ENCODE results near the gene TMEM219. TPM values are rescaled to one million over a fixed set of nuclear protein-coding genes. Genes with fewer than 3 reads are reported as not detected.

The TMEM219 gene
- total and polyA plus RNA-seq, 4 donors: 25.5 to 75.9 (median 46.9) TPM

DNA sequence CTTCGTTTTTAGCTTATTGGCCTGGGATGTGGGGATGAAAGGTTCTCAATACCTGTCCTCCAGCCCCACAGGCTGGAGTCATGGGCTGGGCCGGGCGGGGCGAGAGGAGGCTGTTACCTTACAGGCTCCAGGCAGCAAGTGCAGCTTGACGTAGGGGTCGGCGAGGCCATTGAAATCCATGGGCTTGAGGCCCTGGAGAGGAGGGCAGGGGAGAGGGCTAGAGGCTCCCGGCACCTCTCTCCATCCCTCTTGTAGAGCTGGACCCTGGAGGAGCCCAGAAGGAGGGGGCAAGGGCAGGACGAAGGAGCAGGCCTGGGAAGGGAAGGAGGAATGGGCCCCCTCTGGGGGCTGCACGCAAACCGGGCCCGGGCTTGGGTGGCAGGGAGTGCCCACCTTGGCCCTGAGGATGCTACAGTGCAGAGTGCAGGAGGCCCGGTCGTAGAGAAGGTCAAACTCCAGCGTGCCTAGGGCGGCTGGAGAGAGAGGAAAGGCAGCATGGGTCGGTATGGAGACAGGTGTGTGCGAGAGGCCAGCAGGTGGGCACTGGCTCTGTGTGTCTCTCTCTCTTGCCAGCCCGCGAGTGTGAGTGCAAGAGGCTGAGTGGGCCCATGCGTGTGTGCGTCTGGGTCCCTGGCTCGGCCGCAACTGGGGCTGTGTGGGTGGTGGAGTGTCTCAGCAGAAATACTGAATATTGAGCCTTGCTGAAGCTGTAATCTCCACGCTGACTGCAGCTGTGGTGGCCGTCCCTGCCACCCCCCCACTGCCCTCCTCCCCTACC, 47.4 kb downstream of the TMEM219 start (continued):
- TF ChIP-seq, protein P1, sequence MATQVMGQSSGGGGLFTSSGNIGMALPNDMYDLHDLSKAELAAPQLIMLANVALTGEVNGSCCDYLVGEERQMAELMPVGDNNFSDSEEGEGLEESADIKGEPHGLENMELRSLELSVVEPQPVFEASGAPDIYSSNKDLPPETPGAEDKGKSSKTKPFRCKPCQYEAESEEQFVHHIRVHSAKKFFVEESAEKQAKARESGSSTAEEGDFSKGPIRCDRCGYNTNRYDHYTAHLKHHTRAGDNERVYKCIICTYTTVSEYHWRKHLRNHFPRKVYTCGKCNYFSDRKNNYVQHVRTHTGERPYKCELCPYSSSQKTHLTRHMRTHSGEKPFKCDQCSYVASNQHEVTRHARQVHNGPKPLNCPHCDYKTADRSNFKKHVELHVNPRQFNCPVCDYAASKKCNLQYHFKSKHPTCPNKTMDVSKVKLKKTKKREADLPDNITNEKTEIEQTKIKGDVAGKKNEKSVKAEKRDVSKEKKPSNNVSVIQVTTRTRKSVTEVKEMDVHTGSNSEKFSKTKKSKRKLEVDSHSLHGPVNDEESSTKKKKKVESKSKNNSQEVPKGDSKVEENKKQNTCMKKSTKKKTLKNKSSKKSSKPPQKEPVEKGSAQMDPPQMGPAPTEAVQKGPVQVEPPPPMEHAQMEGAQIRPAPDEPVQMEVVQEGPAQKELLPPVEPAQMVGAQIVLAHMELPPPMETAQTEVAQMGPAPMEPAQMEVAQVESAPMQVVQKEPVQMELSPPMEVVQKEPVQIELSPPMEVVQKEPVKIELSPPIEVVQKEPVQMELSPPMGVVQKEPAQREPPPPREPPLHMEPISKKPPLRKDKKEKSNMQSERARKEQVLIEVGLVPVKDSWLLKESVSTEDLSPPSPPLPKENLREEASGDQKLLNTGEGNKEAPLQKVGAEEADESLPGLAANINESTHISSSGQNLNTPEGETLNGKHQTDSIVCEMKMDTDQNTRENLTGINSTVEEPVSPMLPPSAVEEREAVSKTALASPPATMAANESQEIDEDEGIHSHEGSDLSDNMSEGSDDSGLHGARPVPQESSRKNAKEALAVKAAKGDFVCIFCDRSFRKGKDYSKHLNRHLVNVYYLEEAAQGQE (IDR thresholded peaks at IDR 0.05): no peak

DNA sequence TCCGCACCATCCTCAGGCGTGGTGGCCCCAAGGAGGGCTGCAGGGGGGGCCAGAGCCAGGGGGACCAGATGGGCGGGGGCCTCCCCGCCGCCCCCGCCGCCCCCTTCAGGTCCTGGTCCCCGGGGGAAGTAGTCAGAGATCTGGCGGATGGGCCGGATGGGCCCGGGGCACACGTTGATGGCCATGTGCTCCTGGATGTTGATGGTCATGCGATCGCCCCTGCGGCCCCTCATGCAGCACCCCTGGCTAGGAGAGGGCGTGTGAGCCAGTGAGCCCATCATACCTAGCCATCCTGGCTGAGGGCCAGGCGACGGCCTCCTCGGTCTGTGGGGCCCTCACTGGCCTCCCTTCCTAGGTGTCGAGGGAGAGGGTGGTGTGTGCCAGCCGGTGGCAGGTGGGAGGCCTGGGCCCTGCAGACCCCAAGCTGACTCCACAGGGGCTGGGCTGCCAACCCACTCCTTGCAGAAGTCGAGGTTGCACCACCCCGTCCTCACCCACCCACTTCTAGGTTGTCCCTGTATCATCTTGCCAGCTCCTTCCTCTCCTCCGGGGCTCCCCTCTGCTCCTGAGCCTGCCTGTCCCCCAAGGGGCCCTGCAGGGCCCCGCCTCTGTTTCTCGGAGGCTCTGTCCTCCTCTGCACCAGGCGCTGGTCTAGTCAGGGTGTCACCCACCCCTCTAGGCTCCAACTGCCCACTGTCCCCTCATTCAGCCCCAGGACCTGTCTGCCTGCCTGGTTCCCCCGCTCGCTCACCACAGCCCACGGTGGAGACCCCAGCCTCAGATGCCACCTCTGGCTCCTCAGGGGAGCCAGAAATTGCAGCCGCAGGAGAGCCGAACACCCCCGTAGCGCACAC, 48.3 kb downstream of the TMEM219 start:
- peak overlapping the region in 1 of 3 donors; percentile 46 for H3K4me3 ChIP-seq (ENCODE audit: low read depth in 1 of 3, low read length in 3 of 3)
- no peak for DNase-seq (ENCODE audit: low spot score)

More for the DNA sequence above, 48.3 kb downstream of the TMEM219 start:
- peaks cover 0 to 9% (median 4%) of the 10 kb centered on the region in 4 donors for H3K27me3 ChIP-seq (ENCODE audit: control insufficient read depth in 4 of 4, insufficient read depth in 4 of 4, low read length in 3 of 4)
- no peak overlapping the region for H3K9ac ChIP-seq (ENCODE audit: low read depth in 1 of 2, low read length in 2 of 2)
- no peak overlapping the region for H3K27ac ChIP-seq (ENCODE audit: low read depth in 1 of 2, low read length in 2 of 2)
- peaks cover 0 to 3% (median 0%) of the 10 kb centered on the region in 4 donors for H3K36me3 ChIP-seq (ENCODE audit: control insufficient read depth in 4 of 4, insufficient read depth in 3 of 4, low read depth in 1 of 4, low read length in 3 of 4)
- WGBS: 33% methylated on average over 34 of the region's 34 CpGs
- no peaks in the 10 kb centered on the region for H3K9me3 ChIP-seq (ENCODE audit: control insufficient read depth in 4 of 4, low read length in 3 of 4)
- no peak for TF ChIP-seq RXRA (IDR thresholded peaks at IDR 0.05)
- TF ChIP-seq, protein P2, sequence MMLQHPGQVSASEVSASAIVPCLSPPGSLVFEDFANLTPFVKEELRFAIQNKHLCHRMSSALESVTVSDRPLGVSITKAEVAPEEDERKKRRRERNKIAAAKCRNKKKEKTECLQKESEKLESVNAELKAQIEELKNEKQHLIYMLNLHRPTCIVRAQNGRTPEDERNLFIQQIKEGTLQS (IDR thresholded peaks at IDR 0.05): no peak
- TF ChIP-seq NR2F2 (IDR thresholded peaks at IDR 0.05): no peak
- no peak for TF ChIP-seq FOXA2 (IDR thresholded peaks at IDR 0.05)
- no peak for TF ChIP-seq EGR1 (IDR thresholded peaks at IDR 0.05; ENCODE audit: low read depth in 2 of 2)
- TF ChIP-seq TAF1 (conservative IDR thresholded peaks at IDR 0.05): no peak
- TF ChIP-seq FOXA1 (IDR thresholded peaks at IDR 0.05): no peak
- no peak for TF ChIP-seq JUND (IDR thresholded peaks at IDR 0.05)
- no peak for TF ChIP-seq GABPA (IDR thresholded peaks at IDR 0.05 in 1 of 2, conservative IDR thresholded peaks at IDR 0.05 in 1 of 2)
- TF ChIP-seq, protein P3, sequence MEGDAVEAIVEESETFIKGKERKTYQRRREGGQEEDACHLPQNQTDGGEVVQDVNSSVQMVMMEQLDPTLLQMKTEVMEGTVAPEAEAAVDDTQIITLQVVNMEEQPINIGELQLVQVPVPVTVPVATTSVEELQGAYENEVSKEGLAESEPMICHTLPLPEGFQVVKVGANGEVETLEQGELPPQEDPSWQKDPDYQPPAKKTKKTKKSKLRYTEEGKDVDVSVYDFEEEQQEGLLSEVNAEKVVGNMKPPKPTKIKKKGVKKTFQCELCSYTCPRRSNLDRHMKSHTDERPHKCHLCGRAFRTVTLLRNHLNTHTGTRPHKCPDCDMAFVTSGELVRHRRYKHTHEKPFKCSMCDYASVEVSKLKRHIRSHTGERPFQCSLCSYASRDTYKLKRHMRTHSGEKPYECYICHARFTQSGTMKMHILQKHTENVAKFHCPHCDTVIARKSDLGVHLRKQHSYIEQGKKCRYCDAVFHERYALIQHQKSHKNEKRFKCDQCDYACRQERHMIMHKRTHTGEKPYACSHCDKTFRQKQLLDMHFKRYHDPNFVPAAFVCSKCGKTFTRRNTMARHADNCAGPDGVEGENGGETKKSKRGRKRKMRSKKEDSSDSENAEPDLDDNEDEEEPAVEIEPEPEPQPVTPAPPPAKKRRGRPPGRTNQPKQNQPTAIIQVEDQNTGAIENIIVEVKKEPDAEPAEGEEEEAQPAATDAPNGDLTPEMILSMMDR (IDR thresholded peaks at IDR 0.05; ENCODE audit: low read depth, low read length, missing input control): no peak
- no peak for TF ChIP-seq YY1 (IDR thresholded peaks at IDR 0.05)
- no peak for TF ChIP-seq RAD21 (IDR thresholded peaks at IDR 0.05)
- TF ChIP-seq, protein P4, sequence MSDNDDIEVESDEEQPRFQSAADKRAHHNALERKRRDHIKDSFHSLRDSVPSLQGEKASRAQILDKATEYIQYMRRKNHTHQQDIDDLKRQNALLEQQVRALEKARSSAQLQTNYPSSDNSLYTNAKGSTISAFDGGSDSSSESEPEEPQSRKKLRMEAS (IDR thresholded peaks at IDR 0.05): no peak
- TF ChIP-seq, protein P1 (IDR thresholded peaks at IDR 0.05): no peak
- TF ChIP-seq HNF4G (IDR thresholded peaks at IDR 0.05): no peak
- peaks cover 4 to 9% (median 4%) of the 10 kb centered on the region in 4 donors for H3K4me1 ChIP-seq (ENCODE audit: control insufficient read depth in 4 of 4, insufficient read depth in 4 of 4, low read length in 3 of 4)
